ENCODE results near the gene ZNF136. TPM values are rescaled to one million over a fixed set of nuclear protein-coding genes. Genes with fewer than 3 reads are reported as not detected.

ZNF136 gene
- total and polyA plus RNA-seq, 2 of the 13 experiments (the other 11 are each of a cell fraction or from before 2014, with no cell fraction given), result 2.5 to 10.2 TPM

DNA sequence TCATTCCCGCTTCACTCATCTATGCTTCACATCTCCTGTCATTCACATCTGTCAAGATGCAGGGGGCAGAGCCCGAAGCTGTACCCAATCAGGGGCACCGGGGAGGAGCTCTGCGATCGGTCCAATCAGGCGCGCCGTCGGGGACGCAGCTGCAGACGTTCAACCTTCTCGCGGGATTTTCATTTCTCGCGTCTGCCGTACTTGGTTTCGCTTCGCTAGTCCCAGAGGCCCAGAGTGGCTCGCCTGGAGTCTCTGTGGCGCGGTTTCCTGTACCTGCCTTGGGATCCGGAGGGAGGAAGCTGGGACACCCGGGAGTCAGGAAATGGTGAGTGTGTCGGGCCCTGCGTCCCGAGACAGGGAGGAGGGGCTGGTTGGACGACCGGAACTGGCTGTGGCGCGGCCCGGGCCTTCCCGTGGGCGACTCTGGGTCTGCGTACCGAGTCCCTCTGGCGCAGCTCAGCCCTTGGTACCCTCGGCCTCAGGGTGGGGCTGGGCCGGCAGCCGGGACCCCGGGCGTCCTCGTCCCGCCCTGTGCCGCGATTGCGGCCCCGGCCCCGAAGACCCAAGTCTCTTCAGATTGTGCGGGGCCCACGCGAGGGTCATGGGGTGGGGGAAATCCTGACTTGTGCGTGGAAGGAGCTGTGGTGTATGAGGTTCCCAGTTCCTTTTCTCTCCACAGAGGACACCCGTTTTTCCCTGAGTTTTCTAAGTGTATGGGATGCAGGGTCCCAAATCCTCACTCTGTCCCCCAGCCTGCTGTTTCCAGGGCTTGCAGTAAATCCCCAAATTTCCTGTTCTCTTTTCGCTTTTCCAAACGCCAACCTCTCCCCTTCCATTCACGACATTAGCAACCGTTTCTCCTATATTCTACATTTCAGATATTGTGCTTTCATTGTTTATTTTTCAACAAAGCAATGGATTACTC is at the start of gene ZNF136 (continued):
- no peak for TF ChIP-seq HMGA1 (CRISPR knock-in tag; conservative IDR thresholded peaks at IDR 0.05)
- no peak for TF ChIP-seq CBX5 (CRISPR knock-in tag; IDR thresholded peaks at IDR 0.05; ENCODE audit: borderline replicate concordance)
- TF ChIP-seq POLR2A (IDR thresholded peaks at IDR 0.05; ENCODE audit: insufficient read depth in 1 of 2, low read depth in 2 of 2, low read length in 2 of 2), result peak; percentile 77 to 81
- TF ChIP-seq, protein P1, sequence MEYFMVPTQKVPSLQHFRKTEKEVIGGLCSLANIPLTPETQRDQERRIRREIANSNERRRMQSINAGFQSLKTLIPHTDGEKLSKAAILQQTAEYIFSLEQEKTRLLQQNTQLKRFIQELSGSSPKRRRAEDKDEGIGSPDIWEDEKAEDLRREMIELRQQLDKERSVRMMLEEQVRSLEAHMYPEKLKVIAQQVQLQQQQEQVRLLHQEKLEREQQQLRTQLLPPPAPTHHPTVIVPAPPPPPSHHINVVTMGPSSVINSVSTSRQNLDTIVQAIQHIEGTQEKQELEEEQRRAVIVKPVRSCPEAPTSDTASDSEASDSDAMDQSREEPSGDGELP (IDR thresholded peaks at IDR 0.05; ENCODE audit: borderline replicate concordance, low read depth), result peak; percentile 72; the same call in 1 of the 2 replicates
- TF ChIP-seq, protein P2, sequence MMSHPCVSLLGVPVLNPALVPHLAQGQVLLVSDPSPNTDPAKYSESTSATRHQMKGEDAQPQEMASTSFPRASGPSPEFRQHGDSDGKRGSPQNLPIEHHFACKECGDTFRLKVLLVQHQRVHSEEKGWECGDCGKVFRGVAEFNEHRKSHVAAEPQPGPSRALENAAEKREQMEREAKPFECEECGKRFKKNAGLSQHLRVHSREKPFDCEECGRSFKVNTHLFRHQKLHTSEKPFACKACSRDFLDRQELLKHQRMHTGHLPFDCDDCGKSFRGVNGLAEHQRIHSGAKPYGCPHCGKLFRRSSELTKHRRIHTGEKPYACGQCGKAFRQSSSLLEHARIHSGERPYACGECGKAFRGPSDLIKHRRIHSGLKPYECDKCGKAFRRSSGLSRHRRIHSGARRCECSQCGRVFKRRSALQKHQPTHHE (CRISPR knock-in tag; IDR thresholded peaks at IDR 0.05; ENCODE audit: borderline replicate concordance), result no peak
- TF ChIP-seq, protein P3, sequence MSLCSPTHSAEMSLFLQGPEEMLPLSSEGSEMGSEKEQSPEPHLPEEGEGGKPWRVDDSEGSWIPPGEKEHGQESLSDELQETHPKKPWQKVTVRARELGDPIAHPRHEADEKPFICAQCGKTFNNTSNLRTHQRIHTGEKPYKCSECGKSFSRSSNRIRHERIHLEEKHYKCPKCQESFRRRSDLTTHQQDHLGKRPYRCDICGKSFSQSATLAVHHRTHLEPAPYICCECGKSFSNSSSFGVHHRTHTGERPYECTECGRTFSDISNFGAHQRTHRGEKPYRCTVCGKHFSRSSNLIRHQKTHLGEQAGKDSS (CRISPR knock-in tag; IDR thresholded peaks at IDR 0.05; ENCODE audit: borderline replicate concordance, low read depth), result no peak
- no peak for TF ChIP-seq LCORL (IDR thresholded peaks at IDR 0.05)
- TF ChIP-seq LCORL (CRISPR knock-in tag; IDR thresholded peaks at IDR 0.05), result no peak
- TF ChIP-seq ELF3 (CRISPR knock-in tag; IDR thresholded peaks at IDR 0.05), result 0 out of 2 replicates have a peak, but pooled peaks have one; percentile 25
- TF ChIP-seq, protein P4, sequence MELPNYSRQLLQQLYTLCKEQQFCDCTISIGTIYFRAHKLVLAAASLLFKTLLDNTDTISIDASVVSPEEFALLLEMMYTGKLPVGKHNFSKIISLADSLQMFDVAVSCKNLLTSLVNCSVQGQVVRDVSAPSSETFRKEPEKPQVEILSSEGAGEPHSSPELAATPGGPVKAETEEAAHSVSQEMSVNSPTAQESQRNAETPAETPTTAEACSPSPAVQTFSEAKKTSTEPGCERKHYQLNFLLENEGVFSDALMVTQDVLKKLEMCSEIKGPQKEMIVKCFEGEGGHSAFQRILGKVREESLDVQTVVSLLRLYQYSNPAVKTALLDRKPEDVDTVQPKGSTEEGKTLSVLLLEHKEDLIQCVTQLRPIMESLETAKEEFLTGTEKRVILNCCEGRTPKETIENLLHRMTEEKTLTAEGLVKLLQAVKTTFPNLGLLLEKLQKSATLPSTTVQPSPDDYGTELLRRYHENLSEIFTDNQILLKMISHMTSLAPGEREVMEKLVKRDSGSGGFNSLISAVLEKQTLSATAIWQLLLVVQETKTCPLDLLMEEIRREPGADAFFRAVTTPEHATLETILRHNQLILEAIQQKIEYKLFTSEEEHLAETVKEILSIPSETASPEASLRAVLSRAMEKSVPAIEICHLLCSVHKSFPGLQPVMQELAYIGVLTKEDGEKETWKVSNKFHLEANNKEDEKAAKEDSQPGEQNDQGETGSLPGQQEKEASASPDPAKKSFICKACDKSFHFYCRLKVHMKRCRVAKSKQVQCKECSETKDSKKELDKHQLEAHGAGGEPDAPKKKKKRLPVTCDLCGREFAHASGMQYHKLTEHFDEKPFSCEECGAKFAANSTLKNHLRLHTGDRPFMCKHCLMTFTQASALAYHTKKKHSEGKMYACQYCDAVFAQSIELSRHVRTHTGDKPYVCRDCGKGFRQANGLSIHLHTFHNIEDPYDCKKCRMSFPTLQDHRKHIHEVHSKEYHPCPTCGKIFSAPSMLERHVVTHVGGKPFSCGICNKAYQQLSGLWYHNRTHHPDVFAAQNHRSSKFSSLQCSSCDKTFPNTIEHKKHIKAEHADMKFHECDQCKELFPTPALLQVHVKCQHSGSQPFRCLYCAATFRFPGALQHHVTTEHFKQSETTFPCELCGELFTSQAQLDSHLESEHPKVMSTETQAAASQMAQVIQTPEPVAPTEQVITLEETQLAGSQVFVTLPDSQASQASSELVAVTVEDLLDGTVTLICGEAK (IDR thresholded peaks at IDR 0.05), result no peak
- TF ChIP-seq, protein P4 (CRISPR knock-in tag; IDR thresholded peaks at IDR 0.05), result peak; percentile 48
- TF ChIP-seq RORA (CRISPR knock-in tag; IDR thresholded peaks at IDR 0.05), result no peak
- no peak for TF ChIP-seq ZMYM2 (CRISPR knock-in tag; IDR thresholded peaks at IDR 0.05)
- TF ChIP-seq, protein P5, sequence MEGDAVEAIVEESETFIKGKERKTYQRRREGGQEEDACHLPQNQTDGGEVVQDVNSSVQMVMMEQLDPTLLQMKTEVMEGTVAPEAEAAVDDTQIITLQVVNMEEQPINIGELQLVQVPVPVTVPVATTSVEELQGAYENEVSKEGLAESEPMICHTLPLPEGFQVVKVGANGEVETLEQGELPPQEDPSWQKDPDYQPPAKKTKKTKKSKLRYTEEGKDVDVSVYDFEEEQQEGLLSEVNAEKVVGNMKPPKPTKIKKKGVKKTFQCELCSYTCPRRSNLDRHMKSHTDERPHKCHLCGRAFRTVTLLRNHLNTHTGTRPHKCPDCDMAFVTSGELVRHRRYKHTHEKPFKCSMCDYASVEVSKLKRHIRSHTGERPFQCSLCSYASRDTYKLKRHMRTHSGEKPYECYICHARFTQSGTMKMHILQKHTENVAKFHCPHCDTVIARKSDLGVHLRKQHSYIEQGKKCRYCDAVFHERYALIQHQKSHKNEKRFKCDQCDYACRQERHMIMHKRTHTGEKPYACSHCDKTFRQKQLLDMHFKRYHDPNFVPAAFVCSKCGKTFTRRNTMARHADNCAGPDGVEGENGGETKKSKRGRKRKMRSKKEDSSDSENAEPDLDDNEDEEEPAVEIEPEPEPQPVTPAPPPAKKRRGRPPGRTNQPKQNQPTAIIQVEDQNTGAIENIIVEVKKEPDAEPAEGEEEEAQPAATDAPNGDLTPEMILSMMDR (CRISPR knock-in tag; IDR thresholded peaks at IDR 0.05), result 0 out of 2 replicates have a peak, but pooled peaks have one; percentile 7

All from HepG2 (cell line).